Skeletal muscle tissue (tissue), 4 donors: ENCODE results near the gene DNAH6. TPM values are rescaled to one million over a fixed set of nuclear protein-coding genes. Genes with fewer than 3 reads are reported as not detected.

Experiments
- H3K27ac ChIP-seq: one replicate; pipeline ENCODE4 v1.7.0; 2013; ENCODE audit warnings: mild to moderate bottlenecking, low read depth, low read length, inconsistent platforms
- H3K27me3 ChIP-seq, 3 donors: one replicate each; pipeline ENCODE4 v1.7.0; 2013; ENCODE audit warnings: low read length in 3 of 3; ENCODE audit not compliant: control insufficient read depth in 3 of 3, insufficient read depth in 3 of 3
- H3K36me3 ChIP-seq, 3 donors: one replicate each; pipeline ENCODE4 v1.7.0; 2013; ENCODE audit warnings: low read length in 3 of 3; ENCODE audit not compliant: control insufficient read depth in 3 of 3, insufficient read depth in 3 of 3
- H3K4me1 ChIP-seq, 3 donors: one replicate each; pipeline ENCODE4 v1.7.0; 2013; ENCODE audit warnings: low read length in 3 of 3, mild to moderate bottlenecking in 3 of 3; ENCODE audit not compliant: control insufficient read depth in 3 of 3, insufficient read depth in 3 of 3
- H3K4me3 ChIP-seq, 3 donors: one replicate each; pipeline ENCODE4 v1.7.0; 2013; ENCODE audit warnings: low read length in 3 of 3
- H3K9ac ChIP-seq, 3 donors: one replicate each; pipeline ENCODE4 v1.7.0; 2013; ENCODE audit warnings: low read length in 3 of 3, mild to moderate bottlenecking in 3 of 3, moderate library complexity in 2 of 3, low read depth in 1 of 3
- H3K9me3 ChIP-seq, 3 donors: one replicate each; pipeline ENCODE4 v1.7.0; 2013; ENCODE audit warnings: low read length in 3 of 3; ENCODE audit not compliant: control insufficient read depth in 3 of 3
- total RNA-seq: library from RNA; depleted of rRNA; stranded (reverse); fragments of >200 nt; gene quantifications from one replicate; pipeline ENCODE4 v1.2.3, GENCODE V29; 2014
- donor health status: Osteomylitis.

The DNAH6 gene
- total RNA-seq, 1 donor from 2014 or later = 1.0 TPM

- Histone ChIP-seq H3K4me1 (no peaks in the 10 kb centered on the region), H3K36me3 (no peaks in the 10 kb centered on the region), H3K9ac (no peak overlapping the region), H3K4me3 (no peak overlapping the region), H3K27me3 (no peaks in the 10 kb centered on the region), H3K27ac (no peak overlapping the region), H3K9me3 (no peaks in the 10 kb centered on the region)
Observed at GRCh38 chr2:84619794-84620371, 103.6 kb downstream of the DNAH6 start.

- H3K9me3 ChIP-seq = no peaks in the 10 kb centered on the region
- H3K4me3 ChIP-seq = no peak overlapping the region
- H3K9ac ChIP-seq = no peak overlapping the region
- no peak overlapping the region for H3K27ac ChIP-seq
- H3K4me1 ChIP-seq = no peaks in the 10 kb centered on the region
- no peaks in the 10 kb centered on the region for H3K27me3 ChIP-seq
- H3K36me3 ChIP-seq = no peaks in the 10 kb centered on the region
Observed at GRCh38 chr2:84628486-84628885, 112.2 kb downstream of the DNAH6 start.

GRCh38 chr2:84629550-84629949 is 113.3 kb downstream of the DNAH6 start:
- Histone ChIP-seq H3K9me3 (no peaks in the 10 kb centered on the region), H3K4me3 (no peak overlapping the region), H3K4me1 (no peaks in the 10 kb centered on the region), H3K27me3 (no peaks in the 10 kb centered on the region), H3K36me3 (no peaks in the 10 kb centered on the region), H3K9ac (no peak overlapping the region), H3K27ac (no peak overlapping the region)

GRCh38 chr2:84631047-84631446 is 114.7 kb downstream of the DNAH6 start:
- Histone ChIP-seq H3K27ac (no peak overlapping the region), H3K36me3 (no peaks in the 10 kb centered on the region), H3K4me1 (no peaks in the 10 kb centered on the region), H3K4me3 (no peak overlapping the region), H3K27me3 (no peaks in the 10 kb centered on the region), H3K9ac (no peak overlapping the region), H3K9me3 (no peaks in the 10 kb centered on the region)

GRCh38 chr2:84631985-84632384 is 115.7 kb downstream of the DNAH6 start:
- Histone ChIP-seq H3K27me3 (no peaks in the 10 kb centered on the region), H3K4me1 (no peaks in the 10 kb centered on the region), H3K36me3 (no peaks in the 10 kb centered on the region), H3K9ac (no peak overlapping the region), H3K4me3 (no peak overlapping the region), H3K9me3 (no peaks in the 10 kb centered on the region), H3K27ac (no peak overlapping the region)

GRCh38 chr2:84636080-84636971 is 120.0 kb downstream of the DNAH6 start:
- H3K36me3 ChIP-seq = no peaks in the 10 kb centered on the region
- no peaks in the 10 kb centered on the region for H3K4me1 ChIP-seq
- H3K27ac ChIP-seq = no peak overlapping the region
- H3K9ac ChIP-seq = no peak overlapping the region
- H3K4me3 ChIP-seq = no peak overlapping the region
- H3K27me3 ChIP-seq = no peaks in the 10 kb centered on the region
- H3K9me3 ChIP-seq = no peaks in the 10 kb centered on the region

GRCh38 chr2:84639751-84640150 is 123.5 kb downstream of the DNAH6 start:
- Histone ChIP-seq H3K27me3 (no peaks in the 10 kb centered on the region), H3K27ac (no peak overlapping the region), H3K4me3 (no peak overlapping the region), H3K9me3 (no peaks in the 10 kb centered on the region), H3K9ac (no peak overlapping the region), H3K4me1 (no peaks in the 10 kb centered on the region), H3K36me3 (no peaks in the 10 kb centered on the region)

- no peaks in the 10 kb centered on the region for H3K4me1 ChIP-seq
- no peaks in the 10 kb centered on the region for H3K9me3 ChIP-seq
- no peak overlapping the region for H3K27ac ChIP-seq
- no peak overlapping the region for H3K9ac ChIP-seq
- no peaks in the 10 kb centered on the region for H3K27me3 ChIP-seq
- no peaks in the 10 kb centered on the region for H3K36me3 ChIP-seq
- H3K4me3 ChIP-seq = no peak overlapping the region
Observed at GRCh38 chr2:84640411-84640810, 124.1 kb downstream of the DNAH6 start.

GRCh38 chr2:84641021-84641420 is 124.7 kb downstream of the DNAH6 start:
- Histone ChIP-seq H3K4me1 (no peaks in the 10 kb centered on the region), H3K9me3 (no peaks in the 10 kb centered on the region), H3K9ac (no peak overlapping the region), H3K4me3 (no peak overlapping the region), H3K27ac (no peak overlapping the region), H3K27me3 (no peaks in the 10 kb centered on the region), H3K36me3 (no peaks in the 10 kb centered on the region)

- Histone ChIP-seq H3K9ac (no peak overlapping the region), H3K9me3 (no peaks in the 10 kb centered on the region), H3K27me3 (no peaks in the 10 kb centered on the region), H3K36me3 (no peaks in the 10 kb centered on the region), H3K4me1 (no peaks in the 10 kb centered on the region), H3K4me3 (no peak overlapping the region), H3K27ac (no peak overlapping the region)
Observed at GRCh38 chr2:84643991-84644390, 127.7 kb downstream of the DNAH6 start.
